ENCODE measurements around the gene SPAG9.
"Not testable (repeated sequence)": the region's sequence is repeated elsewhere in the genome, so short reads cannot be mapped to it uniquely, and the experiment has no call there.

SPAG9 gene

DNA sequence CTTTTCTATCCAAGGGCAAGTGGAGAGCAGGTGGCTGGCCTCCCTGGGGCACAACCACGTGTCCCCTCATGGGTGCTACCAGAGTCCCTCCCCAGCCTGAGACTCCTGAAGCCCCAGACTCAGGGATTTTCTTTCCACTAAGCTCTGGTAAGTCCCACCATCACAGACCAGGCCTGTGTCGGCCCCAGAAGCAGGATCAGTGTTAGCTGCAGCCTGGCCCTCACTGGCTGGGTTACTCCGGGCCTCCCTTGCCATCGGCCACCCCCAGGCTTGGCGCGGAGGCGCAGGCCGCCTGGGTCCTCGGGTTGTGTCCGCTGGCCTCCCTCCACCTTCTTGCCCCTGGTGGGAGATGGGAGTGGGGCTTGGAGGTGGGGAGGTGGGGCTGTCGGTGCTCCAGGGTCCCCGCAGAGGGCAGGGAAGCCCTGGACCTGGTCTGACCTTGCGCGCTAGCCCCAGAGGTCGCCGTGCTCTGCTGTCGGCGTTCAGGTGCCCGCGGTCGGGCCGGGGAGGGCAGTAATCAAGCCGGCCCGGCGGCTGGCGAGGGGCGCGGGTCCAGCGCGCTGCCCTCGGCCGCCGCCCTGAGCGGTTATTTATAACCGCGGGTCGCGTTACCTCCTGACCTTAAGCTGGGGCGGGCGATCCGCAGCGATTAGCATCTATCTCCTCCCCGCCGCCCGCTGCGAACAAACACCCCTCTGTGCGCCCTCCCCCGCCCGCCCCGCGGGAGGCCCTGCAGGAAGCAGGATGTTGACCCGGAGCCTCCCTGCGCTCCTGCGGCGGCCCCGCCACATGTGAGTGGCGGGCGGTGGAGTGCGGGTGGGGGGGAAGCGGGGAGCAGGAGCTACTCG is 176.4 kb downstream of the SPAG9 start:
- H3K4me1 ChIP-seq (ENCODE audit: control insufficient read depth in 2 of 2, insufficient read depth in 1 of 2, low read depth in 1 of 2, low read length in 2 of 2), result peaks cover 18 to 25% of the 10 kb centered on the region in 2 donors
- H4K8ac ChIP-seq (ENCODE audit: low read depth, low read length), result peak overlapping the region; percentile 99
- no CpG with 5 or more reads among the region's 61 CpGs for WGBS, 2 donors (ENCODE audit: extremely low coverage in 2 of 2, insufficient read length in 2 of 2, insufficient replicate concordance in 1 of 2)
- H3K14ac ChIP-seq (ENCODE audit: low read length), result peak overlapping the region; percentile 25
- peak overlapping the region; percentile 97 for H2AK5ac ChIP-seq (ENCODE audit: low read depth, low read length)
- H2BK5ac ChIP-seq (ENCODE audit: low read length), result peak overlapping the region; percentile 94
- peak overlapping the region; percentile 95 for H3K23ac ChIP-seq (ENCODE audit: low read depth, low read length, poor library complexity)
- peak overlapping the region; percentile 88 for H2AFZ ChIP-seq (ENCODE audit: low read length)
- H2BK12ac ChIP-seq (ENCODE audit: low read length), result peak overlapping the region; percentile 82
- no peaks in the 10 kb centered on the region for H3K9me3 ChIP-seq (replicated peaks in 1 of 2; ENCODE audit: control insufficient read depth in 2 of 2, insufficient read depth in 1 of 2, low read depth in 1 of 2, low read length in 2 of 2)
- H3K4me3 ChIP-seq (ENCODE audit: low read length in 2 of 2), result peak overlapping the region; percentile 33
- H3K27ac ChIP-seq (replicated peaks; ENCODE audit: low read length), result no peak overlapping the region
- peak overlapping the region; percentile 93 for H2BK15ac ChIP-seq (ENCODE audit: low read length)
- H3K27me3 ChIP-seq (ENCODE audit: control insufficient read depth in 3 of 3, insufficient read depth in 3 of 3, low read depth in 1 of 3, low read length in 3 of 3), result peaks cover 0 to 2% (median 2%) of the 10 kb centered on the region in 3 experiments
- H4K91ac ChIP-seq (ENCODE audit: low read depth, low read length, poor library complexity), result no peak overlapping the region
- H3K79me1 ChIP-seq (ENCODE audit: low read depth, low read length), result no peaks in the 10 kb centered on the region
- H3K4ac ChIP-seq (ENCODE audit: low read length), result peak overlapping the region; percentile 38
- peak overlapping the region; percentile 73 for H3K4me2 ChIP-seq (ENCODE audit: insufficient read depth, low read length, poor library complexity, severe bottlenecking)
- peak overlapping the region; percentile 95 for H3K18ac ChIP-seq (ENCODE audit: low read length)
- no peak for DNase-seq (ENCODE audit: low spot score)
- peak overlapping the region; percentile 99 for H2BK120ac ChIP-seq (ENCODE audit: low read depth, low read length)
- H3K9ac ChIP-seq (ENCODE audit: low read depth, low read length, poor library complexity), result peak overlapping the region; percentile 84
- H3K36me3 ChIP-seq (replicated peaks in 1 of 2; ENCODE audit: control insufficient read depth in 2 of 2, insufficient read depth in 2 of 2, low read length in 2 of 2), result no peaks in the 10 kb centered on the region

DNA sequence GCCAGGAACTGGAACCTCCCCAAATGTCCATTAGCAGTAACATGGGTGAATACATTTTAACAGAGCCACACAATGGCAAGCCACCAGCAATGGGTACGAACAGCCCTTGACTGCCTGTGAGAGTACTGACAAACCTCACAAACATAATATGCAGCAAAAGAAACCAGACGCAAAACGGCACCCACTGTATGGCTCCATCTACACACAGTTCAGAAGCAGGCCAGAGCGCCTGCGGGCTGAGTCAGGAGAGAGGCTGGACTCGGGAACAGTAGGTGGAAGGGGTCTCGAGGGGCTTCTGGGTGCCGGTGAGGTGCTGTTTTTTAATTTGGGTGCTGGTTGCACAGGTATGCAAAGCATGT is 177.1 kb downstream of the SPAG9 start:
- Histone ChIP-seq H3K4ac (ENCODE audit: low read length) (no peak overlapping the region), H3K27ac (replicated peaks; ENCODE audit: low read length) (no peak overlapping the region), H3K23ac (ENCODE audit: low read depth, low read length, poor library complexity) (no peak overlapping the region), H3K4me3 (ENCODE audit: low read length in 2 of 2) (no peak overlapping the region), H3K4me2 (ENCODE audit: insufficient read depth, low read length, poor library complexity, severe bottlenecking) (no peak overlapping the region), H2BK120ac (ENCODE audit: low read depth, low read length) (no peak overlapping the region), H2AFZ (ENCODE audit: low read length) (peak overlapping the region; percentile 88), H2BK15ac (ENCODE audit: low read length) (no peak overlapping the region), H3K79me1 (ENCODE audit: low read depth, low read length) (no peaks in the 10 kb centered on the region), H3K36me3 (replicated peaks in 1 of 2; ENCODE audit: control insufficient read depth in 2 of 2, insufficient read depth in 2 of 2, low read length in 2 of 2) (no peaks in the 10 kb centered on the region), H2BK5ac (ENCODE audit: low read length) (peak overlapping the region; percentile 94), H3K14ac (ENCODE audit: low read length) (peak overlapping the region; percentile 47), H3K27me3 (ENCODE audit: control insufficient read depth in 3 of 3, insufficient read depth in 3 of 3, low read depth in 1 of 3, low read length in 3 of 3) (peaks cover 0 to 2% (median 2%) of the 10 kb centered on the region in 3 experiments), H2BK12ac (ENCODE audit: low read length) (no peak overlapping the region), H3K9ac (ENCODE audit: low read depth, low read length, poor library complexity) (no peak overlapping the region), H3K18ac (ENCODE audit: low read length) (peak overlapping the region; percentile 69), H4K8ac (ENCODE audit: low read depth, low read length) (no peak overlapping the region), H4K91ac (ENCODE audit: low read depth, low read length, poor library complexity) (no peak overlapping the region), H2AK5ac (ENCODE audit: low read depth, low read length) (peak overlapping the region; percentile 41), H3K4me1 (ENCODE audit: control insufficient read depth in 2 of 2, insufficient read depth in 1 of 2, low read depth in 1 of 2, low read length in 2 of 2) (peaks cover 18 to 22% of the 10 kb centered on the region in 2 donors), H3K9me3 (replicated peaks in 1 of 2; ENCODE audit: control insufficient read depth in 2 of 2, insufficient read depth in 1 of 2, low read depth in 1 of 2, low read length in 2 of 2) (no peaks in the 10 kb centered on the region)
- WGBS, 2 donors (ENCODE audit: extremely low coverage in 2 of 2, insufficient read length in 2 of 2, insufficient replicate concordance in 1 of 2), result no CpG with 5 or more reads among the region's 8 CpGs
- DNase-seq (ENCODE audit: low spot score), result no peak

GRCh38 chr17:50941676-50942048 is 179.0 kb downstream of the SPAG9 start:
- not testable (repeated sequence) for H3K9me3 ChIP-seq (replicated peaks in 1 of 2; ENCODE audit: control insufficient read depth in 2 of 2, insufficient read depth in 1 of 2, low read depth in 1 of 2, low read length in 2 of 2); H3K27ac ChIP-seq (replicated peaks; ENCODE audit: low read length); H3K79me1 ChIP-seq (ENCODE audit: low read depth, low read length); H4K8ac ChIP-seq (ENCODE audit: low read depth, low read length); DNase-seq (ENCODE audit: low spot score); H3K18ac ChIP-seq (ENCODE audit: low read length); H3K27me3 ChIP-seq (ENCODE audit: control insufficient read depth in 3 of 3, insufficient read depth in 3 of 3, low read depth in 1 of 3, low read length in 3 of 3); H4K91ac ChIP-seq (ENCODE audit: low read depth, low read length, poor library complexity); H2AFZ ChIP-seq (ENCODE audit: low read length); H3K36me3 ChIP-seq (replicated peaks in 1 of 2; ENCODE audit: control insufficient read depth in 2 of 2, insufficient read depth in 2 of 2, low read length in 2 of 2); H2BK12ac ChIP-seq (ENCODE audit: low read length); H3K9ac ChIP-seq (ENCODE audit: low read depth, low read length, poor library complexity); H3K14ac ChIP-seq (ENCODE audit: low read length); H3K23ac ChIP-seq (ENCODE audit: low read depth, low read length, poor library complexity); H3K4me3 ChIP-seq (ENCODE audit: low read length in 2 of 2); H3K4me2 ChIP-seq (ENCODE audit: insufficient read depth, low read length, poor library complexity, severe bottlenecking); H2BK15ac ChIP-seq (ENCODE audit: low read length); H3K4ac ChIP-seq (ENCODE audit: low read length); H2BK120ac ChIP-seq (ENCODE audit: low read depth, low read length); H2BK5ac ChIP-seq (ENCODE audit: low read length); H2AK5ac ChIP-seq (ENCODE audit: low read depth, low read length)
- WGBS, 2 donors (ENCODE audit: extremely low coverage in 2 of 2, insufficient read length in 2 of 2, insufficient replicate concordance in 1 of 2), result no CpG with 5 or more reads among the region's 4 CpGs
- peaks cover 18 to 19% of the 10 kb centered on the region in 2 donors for H3K4me1 ChIP-seq (ENCODE audit: control insufficient read depth in 2 of 2, insufficient read depth in 1 of 2, low read depth in 1 of 2, low read length in 2 of 2)

GRCh38 chr17:50939795-50940684 is 180.6 kb downstream of the SPAG9 start:
- peak overlapping the region; percentile 80 for H2BK12ac ChIP-seq (ENCODE audit: low read length)
- H3K4me1 ChIP-seq (ENCODE audit: control insufficient read depth in 2 of 2, insufficient read depth in 1 of 2, low read depth in 1 of 2, low read length in 2 of 2), result peaks cover 18 to 19% of the 10 kb centered on the region in 2 donors
- peak overlapping the region; percentile 30 for H3K9ac ChIP-seq (ENCODE audit: low read depth, low read length, poor library complexity)
- H2BK120ac ChIP-seq (ENCODE audit: low read depth, low read length), result no peak overlapping the region
- H3K14ac ChIP-seq (ENCODE audit: low read length), result no peak overlapping the region
- peak overlapping the region; percentile 91 for H2AK5ac ChIP-seq (ENCODE audit: low read depth, low read length)
- H3K18ac ChIP-seq (ENCODE audit: low read length), result peak overlapping the region; percentile 82
- H3K79me1 ChIP-seq (ENCODE audit: low read depth, low read length), result no peaks in the 10 kb centered on the region
- no peak overlapping the region for H4K8ac ChIP-seq (ENCODE audit: low read depth, low read length)
- no peaks in the 10 kb centered on the region for H3K36me3 ChIP-seq (replicated peaks in 1 of 2; ENCODE audit: control insufficient read depth in 2 of 2, insufficient read depth in 2 of 2, low read length in 2 of 2)
- peak overlapping the region; percentile 6 for H2AFZ ChIP-seq (ENCODE audit: low read length)
- H2BK15ac ChIP-seq (ENCODE audit: low read length), result peak overlapping the region; percentile 99
- peak overlapping the region; percentile 72 for H2BK5ac ChIP-seq (ENCODE audit: low read length)
- H3K9me3 ChIP-seq (replicated peaks in 1 of 2; ENCODE audit: control insufficient read depth in 2 of 2, insufficient read depth in 1 of 2, low read depth in 1 of 2, low read length in 2 of 2), result no peaks in the 10 kb centered on the region
- H3K4me3 ChIP-seq (ENCODE audit: low read length in 2 of 2), result no peak overlapping the region
- peak overlapping the region; percentile 72 for H3K4ac ChIP-seq (ENCODE audit: low read length)
- no peak overlapping the region for H4K91ac ChIP-seq (ENCODE audit: low read depth, low read length, poor library complexity)
- H3K4me2 ChIP-seq (ENCODE audit: insufficient read depth, low read length, poor library complexity, severe bottlenecking), result no peak overlapping the region
- no peak overlapping the region for H3K27ac ChIP-seq (replicated peaks; ENCODE audit: low read length)
- DNase-seq (ENCODE audit: low spot score), result no peak
- peaks cover 0 to 2% (median 2%) of the 10 kb centered on the region in 3 experiments for H3K27me3 ChIP-seq (ENCODE audit: control insufficient read depth in 3 of 3, insufficient read depth in 3 of 3, low read depth in 1 of 3, low read length in 3 of 3)
- peak overlapping the region; percentile 71 for H3K23ac ChIP-seq (ENCODE audit: low read depth, low read length, poor library complexity)
- WGBS, 2 donors (ENCODE audit: extremely low coverage in 2 of 2, insufficient read length in 2 of 2, insufficient replicate concordance in 1 of 2), result no CpG with 5 or more reads among the region's 16 CpGs
